HEK293 (cell line): ENCODE measurements around the gene RIOK1.
"Not testable (repeated sequence)": the region's sequence is repeated elsewhere in the genome, so short reads cannot be mapped to it uniquely, and the experiment has no call there.

Experiments
- SALL2 ChIP-seq: fragments of 450-650 bp; formaldehyde crosslinking; IDR thresholded peaks from 2 replicates; pipeline ENCODE4 v1.5.0; 2017; ENCODE audit warnings: missing biosample characterization, mild to moderate bottlenecking, missing genetic modification characterization, borderline replicate concordance
- WT1 ChIP-seq: fragments of 450-650 bp; formaldehyde crosslinking; IDR thresholded peaks from 2 replicates; pipeline ENCODE4 v1.5.1; 2016; ENCODE audit warnings: missing biosample characterization, missing genetic modification characterization
- YY2 ChIP-seq: fragments of 450-650 bp; formaldehyde crosslinking; IDR thresholded peaks from 2 replicates; pipeline ENCODE4 v1.5.1; 2016; ENCODE audit warnings: missing biosample characterization, missing genetic modification characterization
- ZBTB7A ChIP-seq: fragments of 450-650 bp; formaldehyde crosslinking; IDR thresholded peaks from 2 replicates; pipeline ENCODE4 v1.5.1; 2016; ENCODE audit warnings: low read depth, missing biosample characterization, missing genetic modification characterization
- ZFP3 ChIP-seq: fragments of 450-650 bp; formaldehyde crosslinking; IDR thresholded peaks from 2 replicates; pipeline ENCODE4 v1.5.1; 2016; ENCODE audit warnings: low read depth, missing biosample characterization, missing genetic modification characterization
- ZNF221 ChIP-seq: fragments of 450-650 bp; formaldehyde crosslinking; IDR thresholded peaks from 2 replicates; pipeline ENCODE4 v1.5.1; 2017; ENCODE audit warnings: missing biosample characterization, missing genetic modification characterization, borderline replicate concordance
- ZNF311 ChIP-seq: fragments of 450-650 bp; formaldehyde crosslinking; IDR thresholded peaks from 2 replicates; pipeline ENCODE4 v1.5.1; 2017; ENCODE audit warnings: missing biosample characterization, missing genetic modification characterization, borderline replicate concordance
- ZNF585B ChIP-seq: fragments of 450-650 bp; formaldehyde crosslinking; IDR thresholded peaks from 2 replicates; pipeline ENCODE4 v1.5.1; 2016; ENCODE audit warnings: missing biosample characterization, missing genetic modification characterization
- ZNF837 ChIP-seq: fragments of 450-650 bp; formaldehyde crosslinking; IDR thresholded peaks from 2 replicates; pipeline ENCODE4 v1.5.1; 2016; ENCODE audit warnings: missing biosample characterization, missing genetic modification characterization
- TF ChIP-seq, protein P1 (sequence below): fragments of 450-650 bp; formaldehyde crosslinking; IDR thresholded peaks from 2 replicates; pipeline ENCODE4 v1.5.1; 2016; ENCODE audit warnings: missing biosample characterization, missing genetic modification characterization
- TF ChIP-seq, protein P2 (sequence below): fragments of 450-650 bp; formaldehyde crosslinking; IDR thresholded peaks from 2 replicates; pipeline ENCODE4 v1.5.1; 2016; ENCODE audit warnings: missing biosample characterization, missing genetic modification characterization
- TF ChIP-seq, protein P3 (sequence below): fragments of 450-650 bp; formaldehyde crosslinking; IDR thresholded peaks from 2 replicates; pipeline ENCODE4 v1.5.1; 2016; ENCODE audit warnings: missing biosample characterization, missing genetic modification characterization, low read depth
- TF ChIP-seq, protein P4 (sequence below): fragments of 450-650 bp; formaldehyde crosslinking; IDR thresholded peaks from 2 replicates; pipeline ENCODE4 v1.5.1; 2016; ENCODE audit warnings: missing biosample characterization, missing genetic modification characterization
- TF ChIP-seq, protein P5 (sequence below): fragments of 450-650 bp; formaldehyde crosslinking; IDR thresholded peaks from 2 replicates; pipeline ENCODE4 v1.5.1; 2016; ENCODE audit warnings: missing biosample characterization, missing genetic modification characterization

DNA sequence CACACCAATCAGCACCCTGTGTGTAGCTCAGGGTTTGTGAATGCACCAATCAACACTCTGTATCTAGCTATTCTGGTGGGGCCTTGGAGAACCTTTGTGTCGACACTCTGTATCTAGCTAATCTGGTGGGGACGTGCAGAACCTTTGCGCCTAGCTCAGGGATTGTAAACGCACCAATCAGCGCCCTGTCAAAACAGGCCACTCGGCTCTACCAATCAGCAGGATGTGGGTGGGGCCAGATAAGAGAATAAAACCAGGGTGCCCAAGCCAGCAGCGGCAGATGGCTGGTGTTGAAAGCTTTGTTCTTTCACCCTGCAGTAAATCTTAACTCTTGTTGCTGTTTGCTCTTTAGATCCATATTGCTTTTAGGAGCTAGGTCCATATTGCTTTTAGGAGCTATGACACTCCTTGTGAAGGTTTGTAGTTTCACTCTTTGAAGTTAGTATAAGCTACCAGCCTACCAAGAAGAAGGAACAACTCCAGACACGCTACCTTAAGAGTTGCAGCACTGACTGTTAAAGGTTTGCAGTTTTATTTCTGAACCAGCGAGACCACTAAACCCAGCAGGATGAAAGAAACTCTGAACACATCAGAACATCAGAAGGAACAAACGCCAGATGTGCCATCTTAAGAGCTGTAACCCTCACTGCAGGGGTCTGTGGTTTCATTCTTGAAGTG lies 44.7 kb upstream of the RIOK1 start:
- TF ChIP-seq, protein P1, sequence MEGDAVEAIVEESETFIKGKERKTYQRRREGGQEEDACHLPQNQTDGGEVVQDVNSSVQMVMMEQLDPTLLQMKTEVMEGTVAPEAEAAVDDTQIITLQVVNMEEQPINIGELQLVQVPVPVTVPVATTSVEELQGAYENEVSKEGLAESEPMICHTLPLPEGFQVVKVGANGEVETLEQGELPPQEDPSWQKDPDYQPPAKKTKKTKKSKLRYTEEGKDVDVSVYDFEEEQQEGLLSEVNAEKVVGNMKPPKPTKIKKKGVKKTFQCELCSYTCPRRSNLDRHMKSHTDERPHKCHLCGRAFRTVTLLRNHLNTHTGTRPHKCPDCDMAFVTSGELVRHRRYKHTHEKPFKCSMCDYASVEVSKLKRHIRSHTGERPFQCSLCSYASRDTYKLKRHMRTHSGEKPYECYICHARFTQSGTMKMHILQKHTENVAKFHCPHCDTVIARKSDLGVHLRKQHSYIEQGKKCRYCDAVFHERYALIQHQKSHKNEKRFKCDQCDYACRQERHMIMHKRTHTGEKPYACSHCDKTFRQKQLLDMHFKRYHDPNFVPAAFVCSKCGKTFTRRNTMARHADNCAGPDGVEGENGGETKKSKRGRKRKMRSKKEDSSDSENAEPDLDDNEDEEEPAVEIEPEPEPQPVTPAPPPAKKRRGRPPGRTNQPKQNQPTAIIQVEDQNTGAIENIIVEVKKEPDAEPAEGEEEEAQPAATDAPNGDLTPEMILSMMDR (tag by site-specific recombination), result not testable (repeated sequence)
- not testable (repeated sequence) for TF ChIP-seq SALL2 (tag by site-specific recombination); ZBTB7A (tag by site-specific recombination); ZNF221; ZNF311 (tag by site-specific recombination); ZFP3; YY2 (tag by site-specific recombination); WT1 (tag by site-specific recombination); ZNF585B; ZNF837
- TF ChIP-seq, protein P2, sequence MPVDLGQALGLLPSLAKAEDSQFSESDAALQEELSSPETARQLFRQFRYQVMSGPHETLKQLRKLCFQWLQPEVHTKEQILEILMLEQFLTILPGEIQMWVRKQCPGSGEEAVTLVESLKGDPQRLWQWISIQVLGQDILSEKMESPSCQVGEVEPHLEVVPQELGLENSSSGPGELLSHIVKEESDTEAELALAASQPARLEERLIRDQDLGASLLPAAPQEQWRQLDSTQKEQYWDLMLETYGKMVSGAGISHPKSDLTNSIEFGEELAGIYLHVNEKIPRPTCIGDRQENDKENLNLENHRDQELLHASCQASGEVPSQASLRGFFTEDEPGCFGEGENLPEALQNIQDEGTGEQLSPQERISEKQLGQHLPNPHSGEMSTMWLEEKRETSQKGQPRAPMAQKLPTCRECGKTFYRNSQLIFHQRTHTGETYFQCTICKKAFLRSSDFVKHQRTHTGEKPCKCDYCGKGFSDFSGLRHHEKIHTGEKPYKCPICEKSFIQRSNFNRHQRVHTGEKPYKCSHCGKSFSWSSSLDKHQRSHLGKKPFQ, result not testable (repeated sequence)
- TF ChIP-seq, protein P3, sequence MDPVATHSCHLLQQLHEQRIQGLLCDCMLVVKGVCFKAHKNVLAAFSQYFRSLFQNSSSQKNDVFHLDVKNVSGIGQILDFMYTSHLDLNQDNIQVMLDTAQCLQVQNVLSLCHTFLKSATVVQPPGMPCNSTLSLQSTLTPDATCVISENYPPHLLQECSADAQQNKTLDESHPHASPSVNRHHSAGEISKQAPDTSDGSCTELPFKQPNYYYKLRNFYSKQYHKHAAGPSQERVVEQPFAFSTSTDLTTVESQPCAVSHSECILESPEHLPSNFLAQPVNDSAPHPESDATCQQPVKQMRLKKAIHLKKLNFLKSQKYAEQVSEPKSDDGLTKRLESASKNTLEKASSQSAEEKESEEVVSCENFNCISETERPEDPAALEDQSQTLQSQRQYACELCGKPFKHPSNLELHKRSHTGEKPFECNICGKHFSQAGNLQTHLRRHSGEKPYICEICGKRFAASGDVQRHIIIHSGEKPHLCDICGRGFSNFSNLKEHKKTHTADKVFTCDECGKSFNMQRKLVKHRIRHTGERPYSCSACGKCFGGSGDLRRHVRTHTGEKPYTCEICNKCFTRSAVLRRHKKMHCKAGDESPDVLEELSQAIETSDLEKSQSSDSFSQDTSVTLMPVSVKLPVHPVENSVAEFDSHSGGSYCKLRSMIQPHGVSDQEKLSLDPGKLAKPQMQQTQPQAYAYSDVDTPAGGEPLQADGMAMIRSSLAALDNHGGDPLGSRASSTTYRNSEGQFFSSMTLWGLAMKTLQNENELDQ, result not testable (repeated sequence)
- TF ChIP-seq, protein P4, sequence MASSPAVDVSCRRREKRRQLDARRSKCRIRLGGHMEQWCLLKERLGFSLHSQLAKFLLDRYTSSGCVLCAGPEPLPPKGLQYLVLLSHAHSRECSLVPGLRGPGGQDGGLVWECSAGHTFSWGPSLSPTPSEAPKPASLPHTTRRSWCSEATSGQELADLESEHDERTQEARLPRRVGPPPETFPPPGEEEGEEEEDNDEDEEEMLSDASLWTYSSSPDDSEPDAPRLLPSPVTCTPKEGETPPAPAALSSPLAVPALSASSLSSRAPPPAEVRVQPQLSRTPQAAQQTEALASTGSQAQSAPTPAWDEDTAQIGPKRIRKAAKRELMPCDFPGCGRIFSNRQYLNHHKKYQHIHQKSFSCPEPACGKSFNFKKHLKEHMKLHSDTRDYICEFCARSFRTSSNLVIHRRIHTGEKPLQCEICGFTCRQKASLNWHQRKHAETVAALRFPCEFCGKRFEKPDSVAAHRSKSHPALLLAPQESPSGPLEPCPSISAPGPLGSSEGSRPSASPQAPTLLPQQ (tag by site-specific recombination), result not testable (repeated sequence)
- TF ChIP-seq, protein P5, sequence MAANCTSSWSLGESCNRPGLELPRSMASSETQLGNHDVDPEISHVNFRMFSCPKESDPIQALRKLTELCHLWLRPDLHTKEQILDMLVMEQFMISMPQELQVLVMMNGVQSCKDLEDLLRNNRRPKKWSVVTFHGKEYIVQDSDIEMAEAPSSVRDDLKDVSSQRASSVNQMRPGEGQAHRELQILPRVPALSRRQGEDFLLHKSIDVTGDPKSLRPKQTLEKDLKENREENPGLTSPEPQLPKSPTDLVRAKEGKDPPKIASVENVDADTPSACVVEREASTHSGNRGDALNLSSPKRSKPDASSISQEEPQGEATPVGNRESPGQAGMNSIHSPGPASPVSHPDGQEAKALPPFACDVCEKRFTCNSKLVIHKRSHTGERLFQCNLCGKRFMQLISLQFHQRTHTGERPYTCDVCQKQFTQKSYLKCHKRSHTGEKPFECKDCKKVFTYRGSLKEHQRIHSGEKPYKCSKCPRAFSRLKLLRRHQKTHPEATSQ, result not testable (repeated sequence)
